ENCODE measurements around the gene FMN2.
A peak's percentile ranks its signal among the peaks of the same experiment; 100 is the strongest.

Gene FMN2

GRCh38 chr1:240387051-240387450 is 295.4 kb downstream of the FMN2 start:
- no CpG with 5 or more reads among the region's 2 CpGs for WGBS (ENCODE audit: extremely low coverage, insufficient coverage, low lambda C conversion rate)
- Histone ChIP-seq H3K4me3 (ENCODE audit: low read length) (no peak overlapping the region), H3K23ac (ENCODE audit: low read length) (no peak overlapping the region)

DNA sequence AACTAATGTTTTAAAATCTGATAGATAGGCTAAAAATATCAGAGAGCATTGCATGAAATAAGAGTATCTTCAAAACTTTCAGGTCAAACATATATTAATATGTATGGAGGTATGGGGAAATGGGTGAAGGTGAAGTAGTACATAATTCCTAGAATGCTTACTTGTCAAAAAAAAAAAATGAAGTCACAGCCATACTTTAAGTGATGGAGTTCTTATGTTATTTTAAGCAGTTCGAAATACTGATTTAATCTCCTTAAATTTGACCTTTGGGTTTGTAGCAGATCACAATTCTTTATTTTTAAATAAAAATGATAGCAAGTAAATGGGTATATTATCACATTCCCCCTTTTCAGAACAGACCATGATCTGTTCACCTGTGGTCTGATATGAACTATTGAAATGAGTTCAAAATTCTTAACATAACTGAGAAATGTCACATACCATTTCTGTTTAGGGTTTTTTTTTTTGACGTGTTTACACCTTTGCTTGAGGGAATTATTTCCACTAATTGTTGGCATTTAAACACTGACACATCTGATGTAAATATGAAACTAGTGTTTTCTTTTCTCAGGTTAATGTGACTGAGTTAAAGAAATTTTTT is 300.1 kb downstream of the FMN2 start:
- Histone ChIP-seq H3K18ac (ENCODE audit: low read length) (no peak overlapping the region), H3K4me3 (ENCODE audit: low read length) (no peak overlapping the region), H3K23ac (ENCODE audit: low read length) (no peak overlapping the region), H4K8ac (ENCODE audit: low read depth, low read length) (no peak overlapping the region), H2BK15ac (replicated peaks; ENCODE audit: low read depth) (no peak overlapping the region), H3K79me1 (ENCODE audit: low read length) (no peaks in the 10 kb centered on the region), H2AK5ac (ENCODE audit: low read length) (no peak overlapping the region), H3K27me3 (ENCODE audit: insufficient read depth, low read length, poor library complexity) (no peaks in the 10 kb centered on the region), H3K4ac (ENCODE audit: low read depth, low read length) (no peak overlapping the region), H3K36me3 (ENCODE audit: control insufficient read depth, insufficient read depth, low read length) (no peaks in the 10 kb centered on the region), H3K4me2 (ENCODE audit: low read length) (no peak overlapping the region), H3K4me1 (ENCODE audit: control insufficient read depth, low read depth, low read length) (no peaks in the 10 kb centered on the region), H2BK120ac (ENCODE audit: low read depth, low read length) (no peak overlapping the region), H3K27ac (ENCODE audit: low read depth, low read length) (no peak overlapping the region), H3K9ac (ENCODE audit: low read length) (no peak overlapping the region), H2BK5ac (ENCODE audit: low read length) (no peak overlapping the region), H3K79me2 (ENCODE audit: control insufficient read depth, insufficient read depth, low read length) (no peaks in the 10 kb centered on the region), H3K56ac (ENCODE audit: low read length) (no peak overlapping the region), H4K5ac (ENCODE audit: low read length) (no peak overlapping the region)
- no peak for DNase-seq
- no CpG with 5 or more reads among the region's 2 CpGs for WGBS (ENCODE audit: extremely low coverage, insufficient coverage, low lambda C conversion rate)

More at GRCh38 chr1:240387051-240387450, 295.4 kb downstream of the FMN2 start:
- DNase-seq = no peak
- no peak overlapping the region for H4K5ac ChIP-seq (ENCODE audit: low read length)
- H3K27ac ChIP-seq (ENCODE audit: low read depth, low read length) = no peak overlapping the region
- H3K56ac ChIP-seq (ENCODE audit: low read length) = no peak overlapping the region
- no peak overlapping the region for H2BK120ac ChIP-seq (ENCODE audit: low read depth, low read length)
- H3K9ac ChIP-seq (ENCODE audit: low read length) = no peak overlapping the region
- H3K4me2 ChIP-seq (ENCODE audit: low read length) = no peak overlapping the region
- no peaks in the 10 kb centered on the region for H3K36me3 ChIP-seq (ENCODE audit: control insufficient read depth, insufficient read depth, low read length)
- H2BK15ac ChIP-seq (replicated peaks; ENCODE audit: low read depth) = no peak overlapping the region
- H3K4ac ChIP-seq (ENCODE audit: low read depth, low read length) = no peak overlapping the region
- no peak overlapping the region for H2BK5ac ChIP-seq (ENCODE audit: low read length)
- no peaks in the 10 kb centered on the region for H3K27me3 ChIP-seq (ENCODE audit: insufficient read depth, low read length, poor library complexity)
- H3K79me1 ChIP-seq (ENCODE audit: low read length) = no peaks in the 10 kb centered on the region
- H4K8ac ChIP-seq (ENCODE audit: low read depth, low read length) = no peak overlapping the region
- H3K4me1 ChIP-seq (ENCODE audit: control insufficient read depth, low read depth, low read length) = no peaks in the 10 kb centered on the region
- H3K79me2 ChIP-seq (ENCODE audit: control insufficient read depth, insufficient read depth, low read length) = no peaks in the 10 kb centered on the region
- H3K18ac ChIP-seq (ENCODE audit: low read length) = no peak overlapping the region
- no peak overlapping the region for H2AK5ac ChIP-seq (ENCODE audit: low read length)

DNA sequence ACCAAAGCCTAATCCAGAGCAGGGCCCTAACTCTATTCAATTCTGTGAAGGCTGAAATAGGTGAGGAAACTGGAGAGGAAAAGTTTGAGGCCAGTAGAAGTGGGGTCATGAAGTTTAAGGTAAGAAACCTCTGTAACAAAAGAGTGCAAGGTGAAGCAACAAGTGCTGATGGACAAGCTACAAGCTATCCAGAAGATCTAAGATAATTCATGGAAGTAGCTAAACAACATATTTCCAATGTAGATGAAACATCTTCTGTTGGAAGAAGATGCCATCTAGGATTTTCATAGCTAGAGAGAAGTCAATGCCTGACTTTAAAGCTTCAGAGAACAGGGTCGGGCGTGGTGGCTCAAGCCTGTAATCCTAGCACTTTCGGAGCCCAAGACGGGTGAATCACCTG is 302.7 kb downstream of the FMN2 start:
- no peak overlapping the region for H3K4me3 ChIP-seq (ENCODE audit: low read length)
- H4K8ac ChIP-seq (ENCODE audit: low read depth, low read length) = no peak overlapping the region
- H3K79me1 ChIP-seq (ENCODE audit: low read length) = no peaks in the 10 kb centered on the region
- H3K18ac ChIP-seq (ENCODE audit: low read length) = no peak overlapping the region
- no peaks in the 10 kb centered on the region for H3K79me2 ChIP-seq (ENCODE audit: control insufficient read depth, insufficient read depth, low read length)
- no peak overlapping the region for H3K23ac ChIP-seq (ENCODE audit: low read length)
- no peak overlapping the region for H3K4ac ChIP-seq (ENCODE audit: low read depth, low read length)
- H2BK15ac ChIP-seq (replicated peaks; ENCODE audit: low read depth) = no peak overlapping the region
- no peak overlapping the region for H2BK5ac ChIP-seq (ENCODE audit: low read length)
- H2BK120ac ChIP-seq (ENCODE audit: low read depth, low read length) = no peak overlapping the region
- H3K27me3 ChIP-seq (ENCODE audit: insufficient read depth, low read length, poor library complexity) = no peaks in the 10 kb centered on the region
- no peaks in the 10 kb centered on the region for H3K4me1 ChIP-seq (ENCODE audit: control insufficient read depth, low read depth, low read length)
- WGBS (ENCODE audit: extremely low coverage, insufficient coverage, low lambda C conversion rate) = no CpG with 5 or more reads among the region's 4 CpGs
- H2AK5ac ChIP-seq (ENCODE audit: low read length) = no peak overlapping the region
- H4K5ac ChIP-seq (ENCODE audit: low read length) = no peak overlapping the region
- no peaks in the 10 kb centered on the region for H3K36me3 ChIP-seq (ENCODE audit: control insufficient read depth, insufficient read depth, low read length)
- no peak overlapping the region for H3K9ac ChIP-seq (ENCODE audit: low read length)
- no peak overlapping the region for H3K4me2 ChIP-seq (ENCODE audit: low read length)
- DNase-seq = no peak
- no peak overlapping the region for H3K27ac ChIP-seq (ENCODE audit: low read depth, low read length)
- no peak overlapping the region for H3K56ac ChIP-seq (ENCODE audit: low read length)

- H3K4me2 ChIP-seq (ENCODE audit: low read length) = no peak overlapping the region
- H2BK15ac ChIP-seq (replicated peaks; ENCODE audit: low read depth) = no peak overlapping the region
- no peak overlapping the region for H3K4me3 ChIP-seq (ENCODE audit: low read length)
- no peaks in the 10 kb centered on the region for H3K27me3 ChIP-seq (ENCODE audit: insufficient read depth, low read length, poor library complexity)
- no peak for DNase-seq
- no peak overlapping the region for H3K23ac ChIP-seq (ENCODE audit: low read length)
- H2BK5ac ChIP-seq (ENCODE audit: low read length) = no peak overlapping the region
- H3K79me1 ChIP-seq (ENCODE audit: low read length) = no peaks in the 10 kb centered on the region
- no peaks in the 10 kb centered on the region for H3K79me2 ChIP-seq (ENCODE audit: control insufficient read depth, insufficient read depth, low read length)
- no peak overlapping the region for H3K27ac ChIP-seq (ENCODE audit: low read depth, low read length)
- no peak overlapping the region for H2AK5ac ChIP-seq (ENCODE audit: low read length)
- no peak overlapping the region for H3K18ac ChIP-seq (ENCODE audit: low read length)
- H3K36me3 ChIP-seq (ENCODE audit: control insufficient read depth, insufficient read depth, low read length) = no peaks in the 10 kb centered on the region
- WGBS (ENCODE audit: extremely low coverage, insufficient coverage, low lambda C conversion rate) = no CpG with 5 or more reads among the region's 1 CpG
- no peak overlapping the region for H3K56ac ChIP-seq (ENCODE audit: low read length)
- no peak overlapping the region for H3K4ac ChIP-seq (ENCODE audit: low read depth, low read length)
- no peaks in the 10 kb centered on the region for H3K4me1 ChIP-seq (ENCODE audit: control insufficient read depth, low read depth, low read length)
- no peak overlapping the region for H3K9ac ChIP-seq (ENCODE audit: low read length)
- no peak overlapping the region for H4K5ac ChIP-seq (ENCODE audit: low read length)
- no peak overlapping the region for H4K8ac ChIP-seq (ENCODE audit: low read depth, low read length)
- no peak overlapping the region for H2BK120ac ChIP-seq (ENCODE audit: low read depth, low read length)
Observed at GRCh38 chr1:240395336-240395735, 303.7 kb downstream of the FMN2 start.

GRCh38 chr1:240399381-240399780 is 307.7 kb downstream of the FMN2 start:
- H3K4me3 ChIP-seq (ENCODE audit: low read length) = no peak overlapping the region
- H3K36me3 ChIP-seq (ENCODE audit: control insufficient read depth, insufficient read depth, low read length) = no peaks in the 10 kb centered on the region
- no peak overlapping the region for H3K27ac ChIP-seq (ENCODE audit: low read depth, low read length)
- H3K4me2 ChIP-seq (ENCODE audit: low read length) = no peak overlapping the region
- WGBS (ENCODE audit: extremely low coverage, insufficient coverage, low lambda C conversion rate) = no CpG with 5 or more reads among the region's 6 CpGs
- no peak overlapping the region for H4K5ac ChIP-seq (ENCODE audit: low read length)
- no peak overlapping the region for H2AK5ac ChIP-seq (ENCODE audit: low read length)
- DNase-seq = peak; percentile 82
- no peaks in the 10 kb centered on the region for H3K4me1 ChIP-seq (ENCODE audit: control insufficient read depth, low read depth, low read length)
- H3K4ac ChIP-seq (ENCODE audit: low read depth, low read length) = no peak overlapping the region
- no peak overlapping the region for H2BK15ac ChIP-seq (replicated peaks; ENCODE audit: low read depth)
- no peak overlapping the region for H3K18ac ChIP-seq (ENCODE audit: low read length)
- no peak overlapping the region for H2BK5ac ChIP-seq (ENCODE audit: low read length)
- H3K79me1 ChIP-seq (ENCODE audit: low read length) = no peaks in the 10 kb centered on the region
- H4K8ac ChIP-seq (ENCODE audit: low read depth, low read length) = no peak overlapping the region
- no peaks in the 10 kb centered on the region for H3K79me2 ChIP-seq (ENCODE audit: control insufficient read depth, insufficient read depth, low read length)
- no peak overlapping the region for H3K9ac ChIP-seq (ENCODE audit: low read length)
- H3K23ac ChIP-seq (ENCODE audit: low read length) = no peak overlapping the region
- no peak overlapping the region for H3K56ac ChIP-seq (ENCODE audit: low read length)
- H2BK120ac ChIP-seq (ENCODE audit: low read depth, low read length) = no peak overlapping the region
- no peaks in the 10 kb centered on the region for H3K27me3 ChIP-seq (ENCODE audit: insufficient read depth, low read length, poor library complexity)

DNA sequence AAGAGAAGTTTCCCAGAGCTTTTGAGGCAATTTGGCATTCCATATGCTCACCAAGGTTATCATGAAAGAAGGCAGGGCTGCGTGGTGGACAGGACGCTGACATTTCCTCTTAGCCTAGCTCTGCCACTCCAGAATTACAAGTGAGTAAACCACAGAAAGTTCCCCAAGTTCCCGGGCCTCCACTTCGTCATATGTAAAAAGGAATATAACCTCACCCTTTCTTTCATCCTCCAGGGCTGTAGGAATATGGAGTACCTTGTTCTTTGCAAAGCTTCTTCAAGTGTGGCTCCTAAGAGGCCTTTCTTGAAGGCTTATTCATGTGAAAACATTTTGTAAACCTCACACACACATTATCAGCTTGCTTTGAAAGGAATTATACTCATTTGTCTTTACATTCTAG is 310.0 kb downstream of the FMN2 start:
- Histone ChIP-seq H3K79me2 (ENCODE audit: control insufficient read depth, insufficient read depth, low read length) (no peaks in the 10 kb centered on the region), H3K4me3 (ENCODE audit: low read length) (no peak overlapping the region), H4K5ac (ENCODE audit: low read length) (no peak overlapping the region), H3K18ac (ENCODE audit: low read length) (no peak overlapping the region), H2AK5ac (ENCODE audit: low read length) (no peak overlapping the region), H3K56ac (ENCODE audit: low read length) (no peak overlapping the region), H2BK120ac (ENCODE audit: low read depth, low read length) (no peak overlapping the region), H3K9ac (ENCODE audit: low read length) (no peak overlapping the region), H2BK15ac (replicated peaks; ENCODE audit: low read depth) (no peak overlapping the region), H3K36me3 (ENCODE audit: control insufficient read depth, insufficient read depth, low read length) (no peaks in the 10 kb centered on the region), H3K27me3 (ENCODE audit: insufficient read depth, low read length, poor library complexity) (no peaks in the 10 kb centered on the region), H2BK5ac (ENCODE audit: low read length) (no peak overlapping the region), H3K4me1 (ENCODE audit: control insufficient read depth, low read depth, low read length) (no peaks in the 10 kb centered on the region), H3K4me2 (ENCODE audit: low read length) (no peak overlapping the region), H4K8ac (ENCODE audit: low read depth, low read length) (no peak overlapping the region), H3K79me1 (ENCODE audit: low read length) (no peaks in the 10 kb centered on the region), H3K27ac (ENCODE audit: low read depth, low read length) (no peak overlapping the region), H3K4ac (ENCODE audit: low read depth, low read length) (no peak overlapping the region), H3K23ac (ENCODE audit: low read length) (no peak overlapping the region)
- WGBS (ENCODE audit: extremely low coverage, insufficient coverage, low lambda C conversion rate) = no CpG with 5 or more reads among the region's 4 CpGs
- no peak for DNase-seq

Measured in mesendoderm (in vitro differentiated cells).